ENCODE results near the gene TMIGD3.

Gene TMIGD3

DNA sequence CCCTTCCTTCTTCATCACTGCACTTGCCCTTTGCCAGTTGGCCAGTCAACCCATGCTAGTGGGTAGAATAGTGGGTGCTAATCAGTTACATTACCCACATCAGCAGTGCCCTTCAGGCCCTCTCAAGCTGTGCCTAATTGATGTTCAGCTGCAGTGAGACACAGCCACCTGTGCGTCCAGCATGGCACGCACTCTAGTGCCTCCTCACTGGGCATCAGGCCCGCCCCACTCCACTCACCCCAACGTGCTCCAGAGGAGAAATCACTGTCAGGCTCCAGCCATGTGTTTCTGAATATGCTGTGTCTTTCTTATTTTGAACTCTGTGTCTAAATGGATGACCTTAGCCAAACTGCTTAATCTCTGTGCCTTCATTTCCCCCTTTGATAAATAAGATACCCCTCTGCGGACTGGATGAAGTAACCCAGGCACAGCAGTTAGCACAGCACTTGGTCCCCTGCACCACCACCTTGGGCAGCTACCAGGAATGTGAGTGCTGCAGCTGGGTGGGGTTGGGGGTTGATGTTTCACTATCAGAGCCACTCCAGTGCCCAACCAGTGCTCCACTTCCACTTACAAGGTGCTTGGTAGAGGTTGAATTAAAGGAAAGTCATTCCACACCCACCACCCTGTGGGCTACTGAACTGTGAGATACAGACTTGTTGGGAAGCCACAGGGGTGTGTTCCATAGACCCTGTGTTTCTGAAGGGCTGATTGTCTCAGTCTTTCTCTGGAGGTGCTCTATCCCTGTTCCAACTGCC lies 8.9 kb upstream of the TMIGD3 start:
- DNase-seq (ENCODE audit: low read depth, low spot score), result no peak
- H3K4me3 ChIP-seq (ENCODE audit: low read length), result no peak overlapping the region

DNA sequence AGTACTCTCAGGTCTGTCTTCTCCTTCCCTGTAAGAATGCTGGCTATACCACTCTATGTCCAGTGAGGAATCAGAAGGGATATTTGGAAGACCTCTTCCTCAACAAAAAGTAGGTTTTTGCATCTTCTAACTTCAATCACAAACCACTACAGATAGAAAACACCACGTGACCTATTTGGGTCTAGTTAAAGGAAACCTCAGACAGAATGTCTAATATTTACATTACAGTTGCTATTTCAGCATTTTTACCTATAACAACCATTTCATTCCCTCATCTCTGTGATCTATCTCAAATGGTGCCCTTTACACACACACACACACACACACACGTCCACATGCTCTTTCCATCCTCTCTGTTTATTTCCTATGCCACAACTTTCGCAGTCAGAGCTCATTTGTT lies 7.9 kb upstream of the TMIGD3 start:
- no peak overlapping the region for H3K4me3 ChIP-seq (ENCODE audit: low read length)
- no peak for DNase-seq (ENCODE audit: low read depth, low spot score)

DNA sequence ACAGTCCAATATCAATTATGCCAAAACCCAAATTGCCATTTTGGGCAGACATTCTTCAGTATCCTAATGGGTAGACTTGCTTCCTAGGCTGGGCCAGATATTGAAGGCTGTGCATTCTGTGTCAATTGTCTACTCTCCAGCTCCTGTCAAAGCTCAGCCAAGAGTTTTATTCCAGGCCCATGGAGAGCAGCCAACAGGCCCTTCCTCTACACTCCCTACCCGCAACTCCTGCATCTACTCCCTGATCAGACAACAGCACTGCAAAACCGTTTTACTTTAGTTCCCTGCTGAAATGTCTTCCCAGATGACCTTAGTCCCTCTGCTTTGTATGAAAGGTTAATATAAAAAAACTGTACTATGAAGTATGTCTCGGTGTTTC lies 6.6 kb upstream of the TMIGD3 start:
- no peak for DNase-seq (ENCODE audit: low read depth, low spot score)
- no peak overlapping the region for H3K4me3 ChIP-seq (ENCODE audit: low read length)

DNA sequence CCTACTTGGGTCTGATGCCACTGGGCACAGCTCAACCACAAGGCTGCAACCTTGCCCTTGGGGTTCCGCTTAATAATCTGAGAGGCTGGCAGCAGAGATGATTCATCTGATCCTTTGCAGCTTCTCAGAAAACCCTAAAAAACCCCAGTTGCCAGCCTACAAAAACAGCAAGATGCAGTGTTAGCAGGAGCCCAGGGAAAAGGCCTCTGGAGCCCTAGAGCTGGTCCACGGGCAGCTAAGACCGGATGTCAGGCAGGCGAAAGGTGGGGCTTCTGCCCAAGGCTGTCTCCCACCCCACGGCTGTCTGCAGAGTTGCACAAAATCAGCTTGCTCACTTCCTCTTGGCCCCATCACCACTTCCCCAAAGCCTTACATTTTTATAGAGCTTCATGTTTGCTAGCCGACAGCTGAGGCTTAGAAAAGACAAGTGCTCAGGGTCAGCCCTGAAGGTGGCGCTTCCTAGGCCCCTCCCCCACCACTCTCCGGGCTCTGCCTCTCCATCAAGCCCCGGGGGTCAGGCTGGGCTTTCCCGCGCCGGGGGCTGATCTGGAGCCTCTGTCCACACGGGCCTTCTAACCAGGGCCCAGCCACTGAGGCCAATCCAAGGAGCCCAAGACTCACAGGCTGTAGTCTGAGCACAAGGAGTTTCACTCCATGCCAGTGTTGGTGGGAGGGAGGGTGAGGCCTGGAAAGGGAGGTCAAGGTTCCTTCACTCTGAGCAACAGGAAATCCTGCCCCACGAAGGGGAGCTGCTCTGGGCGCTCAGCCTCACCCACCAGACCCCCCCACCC lies 4.2 kb upstream of the TMIGD3 start:
- DNase-seq (ENCODE audit: low read depth, low spot score), result peak; percentile 73
- peak overlapping the region; percentile 54 for H3K4me3 ChIP-seq (ENCODE audit: low read length)

DNA sequence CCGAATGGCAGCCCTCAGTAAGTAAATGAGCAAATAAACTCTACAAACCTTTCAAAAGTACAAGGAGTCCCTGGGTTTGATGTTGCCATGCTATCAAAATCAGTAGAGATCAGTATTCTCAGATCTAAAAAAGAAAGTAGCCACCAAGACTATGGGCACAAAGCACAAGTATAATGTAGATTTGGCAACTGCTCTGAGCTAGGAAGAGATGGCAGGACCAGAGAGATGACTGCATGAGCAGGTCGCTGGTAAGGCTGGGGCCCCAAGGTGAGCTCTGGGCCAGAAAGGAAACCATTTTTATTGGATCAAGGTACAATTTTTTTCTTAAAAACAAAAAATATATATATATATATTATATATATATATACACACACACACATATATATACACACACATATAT lies 3.1 kb upstream of the TMIGD3 start:
- no peak overlapping the region for H3K4me3 ChIP-seq (ENCODE audit: low read length)
- no peak for DNase-seq (ENCODE audit: low read depth, low spot score)

DNA sequence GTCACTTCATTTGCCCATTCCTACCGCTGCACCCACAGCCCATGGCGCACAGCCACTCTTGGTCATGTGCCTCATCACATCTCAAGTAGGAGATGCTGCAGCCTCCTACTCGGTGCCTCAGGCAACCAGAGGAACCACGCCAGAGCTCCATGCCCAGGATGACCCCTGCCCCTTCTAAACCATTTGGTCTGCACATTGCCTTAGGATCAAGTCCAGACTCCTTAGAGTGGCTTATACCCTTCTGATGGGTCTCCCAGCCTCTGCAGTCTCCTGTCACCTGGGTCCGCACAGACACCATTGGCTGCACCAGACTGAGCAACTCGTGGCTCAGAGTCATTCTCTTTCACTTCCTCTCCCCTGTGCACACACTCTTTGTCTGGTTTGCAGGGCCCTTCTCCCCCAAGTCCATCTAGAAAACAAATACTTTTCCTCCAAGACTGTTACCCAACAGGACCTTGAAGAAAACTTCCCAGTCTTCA lies 2.2 kb upstream of the TMIGD3 start:
- DNase-seq (ENCODE audit: low read depth, low spot score), result no peak
- no peak overlapping the region for H3K4me3 ChIP-seq (ENCODE audit: low read length)

DNA sequence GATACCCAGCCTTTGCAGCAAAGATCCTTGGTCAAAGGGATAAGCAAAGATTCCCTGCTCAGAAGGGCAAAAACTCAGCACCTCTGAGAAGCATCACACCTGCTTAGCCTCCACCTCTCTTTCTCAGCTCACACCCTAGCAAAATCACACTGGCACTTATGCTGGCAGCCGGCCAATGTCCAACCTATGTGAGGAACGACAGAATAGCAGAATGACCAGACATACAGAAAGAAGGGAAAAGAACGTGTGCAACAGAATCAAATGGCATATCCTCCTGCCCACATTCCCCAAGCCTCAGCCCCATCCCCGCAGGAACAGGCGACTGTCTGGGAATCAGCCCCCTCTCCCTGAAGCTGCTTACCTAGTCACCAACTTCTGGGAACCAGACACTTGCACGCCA lies 664 bp upstream of the TMIGD3 start:
- DNase-seq (ENCODE audit: low read depth, low spot score), result no peak
- no peak overlapping the region for H3K4me3 ChIP-seq (ENCODE audit: low read length)

DNA sequence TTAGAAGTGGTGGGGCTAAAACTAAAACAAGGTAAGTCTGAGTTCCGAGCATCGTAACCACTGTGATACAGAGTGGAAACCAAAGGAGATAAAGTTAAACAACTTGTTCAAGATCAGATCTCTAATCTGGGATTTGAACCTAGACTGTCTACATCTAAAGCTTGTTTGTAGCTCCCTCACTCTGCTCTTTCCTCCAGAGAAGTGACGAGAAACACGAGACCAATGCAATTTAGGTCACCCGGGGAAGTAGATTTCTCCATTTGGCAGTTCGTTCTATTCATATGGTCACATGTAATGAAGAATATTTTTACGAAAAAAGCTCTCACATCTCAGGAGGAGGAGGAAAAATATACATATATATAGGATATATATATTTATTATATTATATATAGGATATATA lies 1.8 kb downstream of the TMIGD3 start:
- no peak overlapping the region for H3K4me3 ChIP-seq (ENCODE audit: low read length)
- no peak for DNase-seq (ENCODE audit: low read depth, low spot score)

DNA sequence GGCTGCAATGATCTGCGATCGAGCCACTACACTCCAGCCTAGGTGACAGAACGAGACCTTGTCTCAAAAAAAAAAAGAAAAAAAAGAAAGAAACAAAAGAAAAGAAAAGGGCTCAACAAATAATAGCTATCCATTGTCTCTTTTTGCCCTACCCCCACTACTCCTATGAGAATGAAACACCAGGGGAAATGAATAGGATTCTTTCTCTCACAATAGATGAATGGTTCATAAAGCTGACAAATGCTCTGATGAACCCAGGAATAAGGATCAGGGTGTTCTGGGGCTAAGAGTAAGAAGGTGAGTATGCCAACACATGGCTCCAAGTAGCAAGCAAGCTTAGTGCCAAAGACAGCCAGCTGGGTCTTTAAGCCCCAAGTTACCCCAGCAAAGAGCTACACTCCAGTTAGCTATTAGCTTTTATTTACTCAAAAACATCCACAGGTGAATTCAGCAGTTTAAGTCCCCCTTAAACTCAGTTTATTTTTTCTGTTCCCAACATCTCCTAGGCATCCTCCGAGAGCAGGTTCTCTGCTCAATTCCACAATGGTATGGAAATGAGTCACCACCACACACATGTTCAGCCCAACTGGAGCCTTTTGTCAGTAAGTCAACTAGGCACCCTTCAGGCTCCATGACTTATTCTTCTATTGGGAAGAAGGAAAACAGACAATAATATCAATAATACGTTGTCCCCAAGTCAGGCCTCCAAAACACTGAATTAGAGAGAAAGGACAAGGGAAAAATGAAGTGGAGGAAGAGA lies 4.2 kb downstream of the TMIGD3 start:
- no peak for DNase-seq (ENCODE audit: low read depth, low spot score)
- H3K4me3 ChIP-seq (ENCODE audit: low read length), result no peak overlapping the region

DNA sequence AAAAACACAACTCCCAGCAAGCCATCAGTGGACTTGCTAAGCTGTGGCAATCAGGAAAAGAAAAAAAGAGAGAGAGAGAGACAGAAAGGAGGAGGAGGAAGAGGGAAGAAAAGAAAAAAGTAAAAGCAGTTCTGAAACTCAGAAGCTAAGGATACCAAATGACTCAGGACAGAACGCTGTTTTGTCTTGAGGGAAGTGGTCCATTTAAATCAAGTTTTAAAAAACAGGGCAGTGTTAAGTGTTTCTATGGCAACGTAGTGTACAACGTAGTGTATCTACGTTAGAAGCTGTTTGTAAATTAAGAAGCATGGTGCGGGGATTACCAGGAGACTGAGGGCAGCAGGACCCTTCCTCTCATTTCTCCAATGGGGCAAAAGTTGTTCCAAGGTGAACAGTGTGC lies 5.8 kb downstream of the TMIGD3 start:
- no peak for DNase-seq (ENCODE audit: low read depth, low spot score)

DNA sequence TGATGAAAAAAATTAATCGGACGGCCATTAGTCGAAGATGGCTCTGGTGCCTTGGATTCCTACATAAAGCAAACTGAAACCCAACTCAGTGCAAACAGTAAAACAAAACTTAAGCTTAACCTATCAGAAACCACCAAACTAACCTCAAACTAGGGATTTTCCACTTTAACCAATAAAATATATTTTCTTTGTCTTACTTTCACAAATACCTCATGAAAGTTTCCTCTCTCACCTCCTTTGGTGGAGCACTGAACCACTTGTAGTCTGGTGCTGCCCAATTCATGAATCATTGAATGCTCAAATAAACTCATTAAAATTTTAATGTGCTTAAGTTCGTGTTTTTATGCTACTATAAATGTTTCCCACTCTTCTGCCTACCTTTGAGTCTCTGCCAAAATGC lies 7.0 kb downstream of the TMIGD3 start:
- DNase-seq (ENCODE audit: low read depth, low spot score), result no peak

More for the DNA sequence above, 5.8 kb downstream of the TMIGD3 start:
- H3K4me3 ChIP-seq (ENCODE audit: low read length), result no peak overlapping the region

DNA sequence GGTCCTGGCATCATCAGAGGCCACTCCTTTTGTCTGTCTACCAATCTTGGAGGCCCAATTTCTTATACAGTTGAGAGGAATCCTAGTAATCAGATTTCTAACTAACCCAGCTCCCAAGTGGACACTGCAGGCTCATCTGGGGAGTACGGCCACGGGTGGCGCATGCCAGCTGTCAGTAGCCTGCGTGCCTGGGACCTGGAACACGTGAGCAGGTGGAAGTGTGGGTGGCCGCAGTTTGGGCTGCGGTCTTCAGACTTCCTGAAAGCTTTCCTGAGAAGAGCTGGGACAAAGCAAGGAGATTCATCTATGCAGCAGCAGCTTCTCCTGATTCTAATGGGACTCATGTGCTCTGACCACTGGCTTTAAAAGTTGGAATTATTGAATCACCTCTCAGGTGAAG lies 12.4 kb downstream of the TMIGD3 start:
- H3K4me3 ChIP-seq (ENCODE audit: low read length), result no peak overlapping the region
- DNase-seq (ENCODE audit: low read depth, low spot score), result no peak

More for the DNA sequence above, 7.0 kb downstream of the TMIGD3 start:
- H3K4me3 ChIP-seq (ENCODE audit: low read length), result no peak overlapping the region

DNA sequence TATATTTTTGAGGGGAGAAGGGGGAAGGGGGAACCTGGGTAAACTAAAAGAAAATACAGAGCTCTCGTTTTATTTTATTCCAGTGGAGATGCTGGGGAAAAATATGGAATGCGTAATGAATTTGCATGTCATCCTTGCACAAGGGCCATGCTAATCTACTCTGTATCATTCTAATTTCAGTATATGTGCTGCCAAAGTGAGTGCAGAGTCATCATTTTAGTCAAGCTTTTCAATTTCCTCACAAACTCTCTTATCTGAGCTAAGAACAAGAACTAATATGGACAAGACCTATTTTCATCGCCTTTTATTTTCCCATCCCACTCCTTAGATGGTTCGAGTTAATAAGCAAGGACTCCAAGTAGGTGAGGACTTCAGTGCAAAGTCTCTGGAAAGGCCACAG lies 13.2 kb downstream of the TMIGD3 start:
- H3K4me3 ChIP-seq (ENCODE audit: low read length), result no peak overlapping the region
- DNase-seq (ENCODE audit: low read depth, low spot score), result no peak

DNA sequence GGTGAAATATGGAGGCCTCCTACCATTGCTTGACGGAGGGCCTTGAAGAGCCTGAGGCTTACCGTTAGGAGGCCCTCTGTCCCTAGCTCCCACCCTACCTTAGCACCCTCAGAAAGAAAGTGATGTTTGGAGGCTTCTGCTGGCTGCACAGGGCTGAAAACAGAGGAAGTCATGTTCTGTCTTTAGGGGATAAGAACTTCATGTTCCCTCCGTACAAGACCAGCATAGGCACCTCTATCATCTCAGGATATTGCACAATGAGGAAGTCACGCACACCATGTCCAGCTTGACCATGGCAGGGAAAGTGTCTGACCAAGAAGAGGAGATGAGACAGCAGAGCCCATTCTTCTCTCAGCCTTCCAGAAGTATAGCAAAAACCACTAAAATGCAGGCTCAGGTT lies 13.8 kb downstream of the TMIGD3 start:
- no peak overlapping the region for H3K4me3 ChIP-seq (ENCODE audit: low read length)
- DNase-seq (ENCODE audit: low read depth, low spot score), result no peak

DNA sequence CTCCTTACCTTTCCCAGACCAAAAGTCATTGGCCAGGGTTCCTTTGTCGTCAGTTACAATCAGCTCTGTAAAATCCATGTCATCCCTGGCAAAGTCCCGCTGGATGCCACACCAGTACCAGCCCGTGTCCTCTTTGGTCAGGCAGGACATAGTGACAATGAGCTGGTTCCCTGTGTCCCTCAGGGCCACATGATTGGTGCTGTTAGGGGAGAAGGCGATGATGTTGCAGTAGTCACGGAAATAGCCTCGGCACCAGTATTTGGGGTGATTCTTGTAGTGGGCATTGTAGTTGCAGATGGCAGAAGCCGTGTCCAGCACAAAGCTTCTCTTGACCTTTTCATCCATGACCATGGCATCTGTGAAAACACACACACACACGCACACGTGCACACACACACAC lies 14.8 kb downstream of the TMIGD3 start:
- no peak overlapping the region for H3K4me3 ChIP-seq (ENCODE audit: low read length)
- DNase-seq (ENCODE audit: low read depth, low spot score), result no peak

DNA sequence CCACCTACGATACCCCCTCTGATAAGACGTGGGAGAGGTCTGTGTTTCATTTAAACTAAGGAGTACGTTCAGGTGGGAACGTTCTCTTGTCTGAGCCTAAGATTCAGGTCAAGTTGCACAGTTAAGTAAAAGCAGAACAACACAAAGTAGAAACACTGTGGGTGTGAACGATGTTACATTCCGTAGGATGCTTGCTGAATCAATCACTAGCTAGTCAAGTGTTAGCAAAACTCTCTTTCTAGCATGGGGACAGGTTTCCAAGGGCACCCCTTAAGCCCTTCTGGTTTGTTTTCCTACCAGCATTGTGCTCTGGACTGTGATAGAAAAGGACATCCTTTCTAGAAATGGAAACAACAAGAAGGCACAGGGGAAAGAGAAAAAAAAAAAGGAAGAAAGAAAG lies 16.3 kb downstream of the TMIGD3 start:
- H3K4me3 ChIP-seq (ENCODE audit: low read length), result no peak overlapping the region
- no peak for DNase-seq (ENCODE audit: low read depth, low spot score)

DNA sequence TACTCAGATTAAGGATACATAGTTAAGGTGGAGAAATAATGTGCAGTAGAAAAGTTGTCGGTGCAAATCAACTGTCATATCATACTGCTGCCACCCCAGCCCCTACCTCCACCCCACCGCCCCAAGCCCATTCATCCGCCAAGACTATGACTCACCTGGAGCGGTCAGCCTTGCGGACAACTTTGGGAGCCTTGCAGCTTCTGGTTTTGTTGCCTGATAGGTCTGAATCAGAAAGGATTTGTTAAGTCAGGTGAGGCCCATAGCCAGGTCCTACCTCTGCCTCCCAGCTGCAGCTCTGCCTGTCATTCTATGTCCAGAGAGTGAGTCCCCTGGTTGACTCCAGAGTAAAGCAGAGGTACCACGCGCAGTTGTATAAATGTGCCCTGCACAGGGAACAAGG lies 17.0 kb downstream of the TMIGD3 start:
- no peak overlapping the region for H3K4me3 ChIP-seq (ENCODE audit: low read length)
- DNase-seq (ENCODE audit: low read depth, low spot score), result no peak

DNA sequence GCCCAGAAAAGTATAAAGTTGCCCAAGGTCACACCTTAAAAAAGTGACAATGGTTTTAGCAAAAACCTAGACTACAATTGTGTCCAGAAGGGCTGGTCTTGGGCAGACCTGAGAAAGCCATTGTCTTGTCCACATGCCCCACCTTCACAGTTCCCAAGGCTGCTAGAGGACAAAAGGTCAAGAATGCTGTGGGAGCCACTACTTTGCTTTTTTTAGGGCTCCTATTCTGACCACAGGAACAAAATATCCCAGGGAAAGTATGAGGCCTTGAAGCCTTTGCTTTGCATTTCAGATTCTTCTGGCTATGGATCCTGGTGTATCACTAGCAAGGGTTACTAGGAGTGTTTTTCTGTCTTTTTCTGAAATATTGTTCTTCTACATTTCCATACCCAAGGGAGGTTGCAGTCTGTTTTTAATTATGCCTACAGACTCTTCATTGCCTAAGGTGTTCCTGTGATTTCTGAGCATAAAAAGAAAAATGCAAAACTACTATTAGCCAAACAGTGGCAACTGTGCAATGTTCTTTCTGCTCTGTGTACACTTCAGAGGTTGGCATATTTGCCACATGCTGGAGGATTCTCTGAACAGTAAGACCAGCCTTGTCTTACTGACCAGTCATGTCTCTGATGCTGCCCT lies 18.9 kb downstream of the TMIGD3 start:
- no peak for DNase-seq (ENCODE audit: low read depth, low spot score)
- no peak overlapping the region for H3K4me3 ChIP-seq (ENCODE audit: low read length)

DNA sequence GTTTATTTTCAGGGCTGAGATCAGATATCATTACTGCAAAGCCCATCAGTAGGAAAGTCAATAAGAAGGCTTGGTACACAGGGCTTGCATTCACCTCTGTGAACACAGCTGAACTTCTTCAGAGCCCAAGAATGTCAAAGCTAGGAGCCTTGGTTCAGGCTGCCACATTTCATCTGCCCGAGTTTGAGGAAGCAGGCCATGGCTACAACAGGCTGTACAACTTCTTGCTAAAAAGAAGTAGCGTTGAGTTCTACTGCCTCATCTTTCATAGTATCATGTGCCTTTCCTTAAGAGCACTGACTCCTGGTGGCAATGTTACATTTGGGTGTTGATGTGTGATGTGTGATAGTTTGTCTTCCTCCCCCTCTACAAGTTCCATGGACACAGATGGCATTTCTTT lies 19.6 kb downstream of the TMIGD3 start:
- no peak for DNase-seq (ENCODE audit: low read depth, low spot score)
- H3K4me3 ChIP-seq (ENCODE audit: low read length), result no peak overlapping the region

DNA sequence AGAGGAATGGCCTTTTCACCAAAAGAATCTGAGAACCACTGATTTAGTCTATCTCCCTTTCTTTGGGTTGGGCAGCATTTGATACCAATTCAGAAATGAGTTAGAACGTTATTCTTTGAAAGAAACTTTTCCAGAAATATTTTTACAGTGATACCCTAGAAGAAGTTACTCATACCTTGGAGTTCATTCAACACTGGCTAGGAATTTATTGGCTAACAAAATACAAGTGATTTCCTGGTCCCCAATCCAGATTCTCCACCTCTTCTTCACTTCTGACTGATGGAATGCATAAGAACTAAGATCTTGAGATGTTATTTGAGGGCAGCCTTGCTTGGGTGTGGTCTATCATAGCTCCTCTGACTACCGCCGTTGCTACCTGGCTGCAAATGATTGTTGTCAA lies 20.3 kb downstream of the TMIGD3 start:
- no peak for DNase-seq (ENCODE audit: low read depth, low spot score)
- no peak overlapping the region for H3K4me3 ChIP-seq (ENCODE audit: low read length)
